NCI-H2107 treated with DMSO at 0.1 percent for 48 hours (cell line): ENCODE data around the gene CPNE8.

Source experiments
- DNase-seq: peaks from one replicate; lab custom pipeline; 2025; ENCODE audit not compliant: unreplicated experiment; lab: John Stamatoyannopoulos, UW

CPNE8 gene

GRCh38 chr12:38898001-38898684, 7.2 kb downstream of the CPNE8 start:
- no peak for DNase-seq

GRCh38 chr12:38895446-38895845, 9.9 kb downstream of the CPNE8 start:
- no peak for DNase-seq

- no peak for DNase-seq
Observed at GRCh38 chr12:38892976-38893375, 12.4 kb downstream of the CPNE8 start.

GRCh38 chr12:38892087-38892786, 13.2 kb downstream of the CPNE8 start:
- no peak for DNase-seq

- no peak for DNase-seq
Observed at GRCh38 chr12:38890102-38890855, 15.1 kb downstream of the CPNE8 start.

GRCh38 chr12:38889297-38889815, 16.0 kb downstream of the CPNE8 start:
- no peak for DNase-seq

GRCh38 chr12:38887770-38888169, 17.6 kb downstream of the CPNE8 start:
- DNase-seq: no peak

- DNase-seq: no peak
Observed at GRCh38 chr12:38886931-38887330, 18.5 kb downstream of the CPNE8 start.

GRCh38 chr12:38886064-38886463, 19.3 kb downstream of the CPNE8 start:
- no peak for DNase-seq

GRCh38 chr12:38884666-38885065, 20.7 kb downstream of the CPNE8 start:
- DNase-seq: no peak

- DNase-seq: no peak
Observed at GRCh38 chr12:38883629-38884134, 21.7 kb downstream of the CPNE8 start.

GRCh38 chr12:38880288-38880687, 25.1 kb downstream of the CPNE8 start:
- no peak for DNase-seq

- no peak for DNase-seq
Observed at GRCh38 chr12:38878986-38879385, 26.4 kb downstream of the CPNE8 start.

- DNase-seq: no peak
Observed at GRCh38 chr12:38878333-38878705, 27.1 kb downstream of the CPNE8 start.

- no peak for DNase-seq
Observed at GRCh38 chr12:38875586-38876228, 29.7 kb downstream of the CPNE8 start.

- no peak for DNase-seq
Observed at GRCh38 chr12:38872561-38872960, 32.8 kb downstream of the CPNE8 start.

- DNase-seq: no peak
Observed at GRCh38 chr12:38872156-38872555, 33.2 kb downstream of the CPNE8 start.

- DNase-seq: no peak
Observed at GRCh38 chr12:38869036-38869435, 36.4 kb downstream of the CPNE8 start.

GRCh38 chr12:38850461-38850860, 54.9 kb downstream of the CPNE8 start:
- DNase-seq: no peak

- DNase-seq: no peak
Observed at GRCh38 chr12:38847247-38847646, 58.1 kb downstream of the CPNE8 start.

- DNase-seq: no peak
Observed at GRCh38 chr12:38844267-38844666, 61.1 kb downstream of the CPNE8 start.
